Astrocyte of the spinal cord (primary cell): ENCODE results near the gene SPOCK1.

Experiments
- DNase-seq: peaks from one replicate; pipeline ENCODE4 v3.0.0; 2011; ENCODE audit warnings: low read depth, low spot score
- H3K4me3 ChIP-seq: 2 replicates; pipeline ENCODE4 v1.5.1; 2011; ENCODE audit warnings: low read depth, mild to moderate bottlenecking, low read length, moderate library complexity
- in situ Hi-C: cut with HindIII; loops from 2 replicates; pipeline ENCODE4 v1.10.0; 2017; ENCODE audit warnings: low sequenced_read_pairs
- TF ChIP-seq, protein P1 (sequence below): IDR thresholded peaks from 2 replicates; pipeline ENCODE4 v1.5.1; 2012; ENCODE audit warnings: low read depth, mild to moderate bottlenecking, low read length, inconsistent platforms

Gene SPOCK1

DNA sequence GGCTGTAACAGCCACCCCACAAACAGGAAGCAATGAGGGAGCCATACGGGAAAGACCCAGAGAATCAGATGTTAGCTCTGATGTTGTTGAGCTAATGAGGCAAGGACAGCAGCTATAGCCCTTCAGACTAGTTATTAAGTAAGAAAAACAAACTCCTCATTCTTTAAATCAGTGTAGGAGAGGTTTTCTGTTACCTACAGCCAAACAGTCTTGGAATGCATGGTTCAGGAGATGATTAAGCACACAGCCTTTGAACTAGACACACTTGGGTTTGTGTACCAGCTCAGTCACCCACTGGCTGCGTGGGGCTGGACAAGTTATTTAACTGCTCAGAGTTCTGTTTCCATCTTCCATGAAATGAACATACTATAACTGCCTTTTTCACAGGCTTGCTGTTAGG is 68.1 kb downstream of the SPOCK1 start:
- H3K4me3 ChIP-seq = no peak overlapping the region
- in situ Hi-C loops = no loop called here
- DNase-seq = no peak
- TF ChIP-seq, protein P1, sequence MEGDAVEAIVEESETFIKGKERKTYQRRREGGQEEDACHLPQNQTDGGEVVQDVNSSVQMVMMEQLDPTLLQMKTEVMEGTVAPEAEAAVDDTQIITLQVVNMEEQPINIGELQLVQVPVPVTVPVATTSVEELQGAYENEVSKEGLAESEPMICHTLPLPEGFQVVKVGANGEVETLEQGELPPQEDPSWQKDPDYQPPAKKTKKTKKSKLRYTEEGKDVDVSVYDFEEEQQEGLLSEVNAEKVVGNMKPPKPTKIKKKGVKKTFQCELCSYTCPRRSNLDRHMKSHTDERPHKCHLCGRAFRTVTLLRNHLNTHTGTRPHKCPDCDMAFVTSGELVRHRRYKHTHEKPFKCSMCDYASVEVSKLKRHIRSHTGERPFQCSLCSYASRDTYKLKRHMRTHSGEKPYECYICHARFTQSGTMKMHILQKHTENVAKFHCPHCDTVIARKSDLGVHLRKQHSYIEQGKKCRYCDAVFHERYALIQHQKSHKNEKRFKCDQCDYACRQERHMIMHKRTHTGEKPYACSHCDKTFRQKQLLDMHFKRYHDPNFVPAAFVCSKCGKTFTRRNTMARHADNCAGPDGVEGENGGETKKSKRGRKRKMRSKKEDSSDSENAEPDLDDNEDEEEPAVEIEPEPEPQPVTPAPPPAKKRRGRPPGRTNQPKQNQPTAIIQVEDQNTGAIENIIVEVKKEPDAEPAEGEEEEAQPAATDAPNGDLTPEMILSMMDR = no peak

DNA sequence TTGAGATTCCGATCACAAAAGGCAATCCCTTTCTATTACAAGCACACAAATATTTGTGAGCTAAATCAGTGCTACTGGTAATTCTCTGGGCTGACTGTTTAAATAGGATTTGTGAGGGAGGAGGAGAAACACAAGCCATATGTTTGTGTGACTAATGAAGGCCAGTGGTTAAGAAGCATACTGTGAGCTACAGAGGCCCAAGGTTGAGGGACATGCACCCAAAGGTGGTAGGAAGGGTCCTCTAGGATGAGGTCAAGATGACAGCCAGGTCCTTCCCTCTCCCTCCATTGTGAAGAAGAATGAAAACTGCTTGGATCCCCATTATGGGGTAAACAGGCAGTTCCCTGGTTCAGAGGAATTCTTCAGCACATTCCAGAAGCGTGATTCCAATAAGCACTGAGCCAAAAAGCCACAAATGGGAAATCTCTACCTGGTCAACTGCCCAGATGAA is 83.9 kb downstream of the SPOCK1 start:
- peak; percentile 89 for DNase-seq
- TF ChIP-seq, protein P1 = no peak
- H3K4me3 ChIP-seq = no peak overlapping the region

DNA sequence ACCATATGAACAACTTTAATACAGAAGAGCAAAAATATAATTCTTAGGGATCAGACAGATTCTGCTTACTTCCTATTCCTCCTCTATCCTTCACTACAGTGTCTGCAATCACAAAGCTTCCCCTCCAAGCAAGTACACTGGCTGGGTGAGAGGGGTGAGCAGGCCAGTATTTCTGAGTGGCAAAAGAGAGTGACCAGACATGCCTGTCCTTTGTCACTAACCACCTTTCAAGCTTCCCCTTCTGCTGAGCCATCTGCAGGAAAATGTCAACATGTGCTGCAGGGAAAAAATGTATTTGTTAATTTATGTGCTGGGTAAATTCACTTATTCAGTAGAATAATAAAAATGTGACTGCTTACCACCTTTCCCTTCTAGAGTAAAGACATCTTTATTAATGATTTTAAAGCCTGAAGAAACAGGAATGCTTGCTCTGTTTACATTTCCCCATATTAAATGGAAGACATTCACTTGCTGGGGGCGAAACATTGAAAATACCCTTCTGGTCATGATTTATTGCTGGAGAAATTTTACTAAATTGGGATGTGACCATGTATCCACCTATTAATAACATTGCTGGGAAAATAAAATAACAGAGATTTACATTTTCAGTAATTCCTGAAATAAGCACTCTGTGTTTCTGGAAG is 84.9 kb downstream of the SPOCK1 start:
- in situ Hi-C loops = no loop called here
- DNase-seq = no peak
- TF ChIP-seq, protein P1 = no peak
- no peak overlapping the region for H3K4me3 ChIP-seq

More for the DNA sequence above, 83.9 kb downstream of the SPOCK1 start:
- in situ Hi-C loops = no loop called here

DNA sequence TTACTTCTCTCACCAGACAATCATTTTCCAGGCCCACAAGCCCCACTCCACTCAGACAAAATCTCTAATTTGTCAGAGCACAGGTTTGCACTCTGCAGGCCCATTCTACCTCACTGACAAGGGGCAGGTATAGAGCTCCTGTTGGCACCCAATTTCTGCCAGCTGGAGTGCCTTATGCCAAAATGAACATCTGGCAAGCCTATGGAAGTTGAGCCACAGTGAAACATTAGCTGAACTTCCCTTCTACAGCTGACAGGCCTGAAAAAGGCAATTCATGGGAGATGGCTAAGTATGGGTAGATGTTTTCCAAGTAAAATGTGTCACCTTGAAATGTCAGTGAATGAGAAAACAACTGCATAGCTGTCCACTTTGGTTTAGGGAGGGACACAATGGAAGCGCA is 87.0 kb downstream of the SPOCK1 start:
- TF ChIP-seq, protein P1 = no peak
- in situ Hi-C loops = no loop called here
- H3K4me3 ChIP-seq = no peak overlapping the region
- DNase-seq = no peak

DNA sequence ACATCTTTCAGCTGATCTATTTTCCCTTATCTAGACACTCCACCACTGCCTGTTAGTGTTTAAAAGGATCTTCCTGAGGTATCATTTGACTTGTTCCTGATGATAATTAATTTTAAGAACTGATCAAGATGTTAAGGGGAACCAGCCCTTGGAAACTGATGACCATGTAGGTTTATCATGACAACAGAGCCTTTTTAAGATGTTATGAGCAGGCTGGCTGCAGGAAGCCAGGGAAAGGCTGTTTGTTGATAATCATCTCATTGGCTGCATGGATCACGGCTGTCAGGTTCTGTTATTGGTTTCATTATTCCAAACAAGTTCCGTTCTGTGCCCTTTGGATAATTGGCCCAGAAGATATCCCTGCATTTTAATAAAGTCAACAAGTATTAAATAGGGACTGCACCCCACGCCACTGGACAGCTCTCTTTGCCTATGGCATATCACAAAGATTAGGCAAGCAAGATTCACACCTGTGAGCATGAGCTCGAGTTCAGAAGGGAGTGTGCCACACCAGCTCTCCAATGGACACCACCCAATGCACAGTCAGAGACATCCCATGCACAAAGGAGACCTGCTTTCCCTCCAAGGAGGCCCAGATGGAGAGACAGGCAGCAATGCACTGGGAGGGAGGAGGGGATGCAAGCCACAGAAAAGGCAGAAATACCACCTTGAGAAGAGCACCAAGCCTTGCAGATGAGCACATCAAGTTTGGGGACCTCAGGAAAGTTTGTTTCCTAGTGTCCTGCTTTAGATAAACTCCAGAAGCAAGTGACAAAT is 88.7 kb downstream of the SPOCK1 start:
- no peak overlapping the region for H3K4me3 ChIP-seq
- TF ChIP-seq, protein P1 = no peak
- in situ Hi-C loops = no loop called here
- DNase-seq = no peak

DNA sequence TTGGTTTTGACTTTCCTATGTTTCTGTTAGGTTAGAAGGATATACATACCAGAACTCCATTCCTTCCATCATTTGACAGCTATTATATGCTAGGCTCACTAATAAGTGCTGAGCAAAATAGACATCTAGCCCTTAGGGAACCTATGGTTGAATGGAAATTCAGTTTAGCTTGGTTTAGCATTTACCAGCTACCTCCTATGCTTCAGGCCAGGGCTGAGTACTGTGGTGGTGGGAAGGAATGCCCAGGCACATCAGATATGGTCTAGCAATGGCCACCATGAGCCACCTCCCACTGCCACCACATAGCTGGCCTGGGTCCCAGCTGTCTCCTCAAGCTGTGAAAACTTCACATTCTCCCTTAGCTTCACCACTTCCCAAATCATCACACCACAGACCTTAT is 89.4 kb downstream of the SPOCK1 start:
- in situ Hi-C loops = no loop called here
- TF ChIP-seq, protein P1 = no peak
- DNase-seq = no peak
- no peak overlapping the region for H3K4me3 ChIP-seq
